ENCODE results near the gene BRF1. TPM values are rescaled to one million over a fixed set of nuclear protein-coding genes. Genes with fewer than 3 reads are reported as not detected.

The BRF1 gene
- total and polyA plus RNA-seq, 2 of the 8 experiments (the other 6 are each of a cell fraction or from before 2014, with no cell fraction given): 7.7 to 18.3 TPM

- TF ChIP-seq, protein P1, sequence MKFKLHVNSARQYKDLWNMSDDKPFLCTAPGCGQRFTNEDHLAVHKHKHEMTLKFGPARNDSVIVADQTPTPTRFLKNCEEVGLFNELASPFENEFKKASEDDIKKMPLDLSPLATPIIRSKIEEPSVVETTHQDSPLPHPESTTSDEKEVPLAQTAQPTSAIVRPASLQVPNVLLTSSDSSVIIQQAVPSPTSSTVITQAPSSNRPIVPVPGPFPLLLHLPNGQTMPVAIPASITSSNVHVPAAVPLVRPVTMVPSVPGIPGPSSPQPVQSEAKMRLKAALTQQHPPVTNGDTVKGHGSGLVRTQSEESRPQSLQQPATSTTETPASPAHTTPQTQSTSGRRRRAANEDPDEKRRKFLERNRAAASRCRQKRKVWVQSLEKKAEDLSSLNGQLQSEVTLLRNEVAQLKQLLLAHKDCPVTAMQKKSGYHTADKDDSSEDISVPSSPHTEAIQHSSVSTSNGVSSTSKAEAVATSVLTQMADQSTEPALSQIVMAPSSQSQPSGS (IDR thresholded peaks at IDR 0.05; ENCODE audit: low read length): no peak
- no peak for TF ChIP-seq ATF3 (IDR thresholded peaks at IDR 0.05; ENCODE audit: insufficient read depth, low read depth, low read length)
- no peak for TF ChIP-seq TCF12 (IDR thresholded peaks at IDR 0.05; ENCODE audit: low read depth, low read length)
- no peak for TF ChIP-seq MAX (IDR thresholded peaks at IDR 0.05)
- no peak for TF ChIP-seq TBP (IDR thresholded peaks at IDR 0.05; ENCODE audit: low read depth, low read length)
These were observed 79.9 kb downstream of the BRF1 start (continued) for GRCh38 chr14:105220699-105221597.
